Posterior vena cava (tissue), 2 donors: ENCODE measurements around the gene KATNB1. TPM values are rescaled to one million over a fixed set of nuclear protein-coding genes. Genes with fewer than 3 reads are reported as not detected.
"Not testable (repeated sequence)": the region's sequence is repeated elsewhere in the genome, so short reads cannot be mapped to it uniquely, and the experiment has no call there.

Experiments used
- DNase-seq: peaks from one replicate; pipeline ENCODE4 v3.0.0-alpha.2; 2020; ENCODE audit warnings: low spot score
- intact Hi-C, 2 donors: fragments of 100-400 bp; cut with DNase I; formaldehyde crosslinking; loops; one replicate each; pipeline versions ENCODE4 v1.14.1 to v1.14.2; 2022 to 2023
- total RNA-seq, 2 donors: library from RNA; stranded (reverse); fragmentation: NEBNext Ultra II Directional; extraction: Animal tissue kit (Norgen Biotek cat#: 25700); gene quantifications; one replicate each; pipeline ENCODE4 v1.2.1, GENCODE V29; 2021
- donor health status: DM: yes; HTN: yes; CAD: no.
- donor health status: DM: yes; HTN: yes; CAD: no.

The KATNB1 gene
- total RNA-seq, 2 donors from 2014 or later, result 9.1 to 12.8 TPM

- DNase-seq, result no peak
- intact Hi-C loops, result no loop called here
These were observed 3.3 kb downstream of the KATNB1 start for GRCh38 chr16:57738844-57739243.

DNA sequence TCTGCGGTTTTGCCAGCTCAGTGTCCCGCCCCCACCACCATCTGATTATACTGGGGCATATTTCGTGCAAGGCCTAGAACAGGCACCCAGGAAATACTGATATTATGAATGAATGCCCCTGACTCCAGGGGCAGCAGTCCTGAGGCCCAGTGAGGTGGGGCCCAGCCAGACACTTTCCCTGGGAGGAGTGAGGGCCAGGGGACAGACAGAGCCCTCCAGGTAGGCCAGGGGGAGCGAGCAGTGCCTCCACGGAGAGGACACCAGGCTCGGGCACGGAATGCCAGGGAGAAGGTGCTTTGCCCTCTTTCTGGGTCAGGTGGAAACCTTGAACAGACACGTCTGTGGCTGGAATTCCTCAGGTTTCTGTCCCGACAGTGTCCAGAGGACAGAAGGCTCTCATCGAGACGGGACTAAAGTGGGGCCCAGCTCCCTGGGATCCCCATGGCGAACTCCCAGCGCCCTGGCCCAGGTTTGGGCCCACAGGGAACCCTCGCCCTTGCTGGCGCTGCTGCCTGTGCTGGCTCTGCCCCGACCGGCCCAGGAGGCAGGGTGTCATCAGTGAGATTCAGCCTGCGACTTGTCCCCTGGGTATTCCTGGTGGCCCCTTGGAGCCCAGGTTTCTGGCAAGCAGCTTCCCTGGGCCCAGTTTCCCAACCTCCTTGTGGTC lies 4.3 kb downstream of the KATNB1 start:
- intact Hi-C loops, result loop anchor here in 1 of 2 donors (5.0 kb wide), 1 partner anchor 442 kb away; no protein-coding TSS in a partner anchor
- no peak for DNase-seq

- no peak for DNase-seq
- intact Hi-C loops, result loop anchor here in 1 of 2 donors (5.0 kb wide), 1 partner anchor 442 kb away; no protein-coding TSS in a partner anchor
These were observed 5.0 kb downstream of the KATNB1 start for GRCh38 chr16:57740423-57741071.

- intact Hi-C loops, result loop anchor here in 1 of 2 donors (5.0 kb wide), 1 partner anchor 441 kb away; no protein-coding TSS in a partner anchor
- DNase-seq, result no peak
These were observed 6.2 kb downstream of the KATNB1 start for GRCh38 chr16:57741660-57742191.

DNA sequence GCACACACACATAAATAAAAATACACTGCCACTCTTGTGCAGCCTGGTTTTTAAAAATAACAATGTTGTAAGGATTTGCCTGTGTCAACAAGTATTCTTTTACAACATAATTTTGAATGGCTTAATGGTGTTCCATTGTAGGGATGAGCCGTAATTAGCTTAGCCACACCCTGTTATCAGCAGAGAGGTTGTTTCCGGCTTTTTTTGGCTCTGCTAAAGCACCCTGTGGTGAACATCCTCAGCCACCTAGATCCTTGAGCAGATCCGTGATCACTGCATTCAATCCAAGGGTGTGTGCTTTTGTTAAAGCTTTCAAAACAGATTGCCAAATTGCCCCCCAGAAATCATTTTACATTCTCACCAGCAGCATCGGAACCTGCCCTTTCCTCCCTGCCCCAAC lies 7.0 kb downstream of the KATNB1 start:
- intact Hi-C loops, result loop anchor here in 1 of 2 donors (5.0 kb wide), 1 partner anchor 440 kb away; no protein-coding TSS in a partner anchor
- DNase-seq, result no peak

DNA sequence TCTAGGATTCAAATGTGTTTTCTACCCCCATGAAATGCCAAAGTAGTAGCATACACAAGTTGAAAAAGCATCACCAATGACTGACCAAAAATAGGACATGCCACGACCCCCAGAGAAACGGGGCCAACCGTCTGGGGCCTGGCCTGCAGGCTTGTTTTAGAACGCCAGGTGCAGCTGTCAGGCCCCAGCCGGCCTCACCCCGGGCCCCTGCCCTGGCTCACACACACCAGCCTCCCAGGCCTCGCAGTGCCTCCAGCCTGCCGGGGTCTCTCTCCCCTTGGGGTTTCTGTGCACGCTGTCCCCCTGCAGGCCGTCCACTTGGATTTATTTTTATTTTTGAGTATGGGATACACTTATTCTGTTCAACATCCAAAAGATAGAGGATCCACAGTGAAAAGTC lies 7.9 kb downstream of the KATNB1 start:
- no peak for DNase-seq
- intact Hi-C loops, result loop anchor here in 1 of 2 donors (5.0 kb wide), 1 partner anchor 439 kb away; no protein-coding TSS in a partner anchor

DNA sequence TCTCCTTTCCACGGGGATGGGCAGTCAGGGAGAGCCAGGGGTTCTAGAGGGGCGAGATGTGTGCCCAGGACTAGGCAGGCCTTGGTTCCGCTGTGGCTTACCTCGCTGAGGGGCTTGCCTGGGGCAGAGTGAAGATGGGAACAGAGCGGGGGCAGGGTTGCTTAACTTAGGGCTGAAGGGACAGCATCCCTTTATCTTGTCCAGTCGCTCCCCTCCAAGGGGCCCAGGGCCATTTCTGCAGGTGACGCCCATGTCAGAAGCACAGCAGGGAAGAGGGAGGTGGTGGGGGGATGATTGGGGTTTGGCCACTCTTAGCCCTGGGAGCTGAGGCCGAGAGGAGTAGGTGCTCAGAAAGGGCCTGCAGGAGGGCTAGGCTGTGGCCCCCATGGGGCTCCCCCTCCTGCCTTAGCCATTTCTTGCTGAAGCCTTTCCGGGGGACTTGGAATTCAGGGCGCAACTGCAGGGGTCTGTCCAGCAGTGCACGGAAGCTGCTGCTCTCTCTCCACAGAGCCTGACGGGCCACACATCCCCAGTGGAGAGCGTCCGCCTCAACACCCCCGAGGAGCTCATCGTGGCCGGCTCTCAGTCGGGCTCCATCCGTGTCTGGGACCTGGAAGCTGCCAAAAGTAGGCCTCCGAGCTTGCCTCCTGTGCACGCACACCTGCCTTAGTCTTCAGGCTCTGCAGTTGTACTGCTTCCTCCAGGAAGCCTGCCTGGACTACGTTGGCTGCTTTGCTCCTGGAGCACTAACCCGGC lies 8.5 kb downstream of the KATNB1 start:
- peak; percentile 74 for DNase-seq
- intact Hi-C loops, result loop anchor here in 1 of 2 donors (5.0 kb wide), 1 partner anchor 438 kb away; no protein-coding TSS in a partner anchor

- no peak for DNase-seq
- intact Hi-C loops, result loop anchor here in 1 of 2 donors (5.0 kb wide), 1 partner anchor 438 kb away; no protein-coding TSS in a partner anchor
These were observed 9.0 kb downstream of the KATNB1 start for GRCh38 chr16:57744642-57744903.

DNA sequence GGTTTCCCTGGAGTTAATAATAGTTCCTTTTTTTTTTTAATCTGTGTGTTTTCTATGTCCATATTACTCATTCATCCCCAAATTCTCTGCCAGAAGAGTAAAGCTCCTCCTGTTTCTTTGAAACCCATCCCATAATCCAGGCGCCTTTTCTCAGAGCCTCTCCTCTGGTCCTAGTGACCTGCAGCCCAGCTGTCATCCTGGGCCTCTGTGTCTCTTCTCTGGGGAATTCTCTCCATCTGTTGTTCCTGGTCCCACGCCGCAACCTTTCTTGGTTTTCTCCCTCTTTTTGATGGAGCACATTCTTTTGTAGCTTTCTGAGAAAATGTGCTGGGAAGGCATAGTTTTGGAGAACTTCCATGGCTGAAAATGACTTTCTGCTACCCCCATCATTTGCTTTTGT lies 10.2 kb downstream of the KATNB1 start:
- intact Hi-C loops, result no loop called here
- DNase-seq, result no peak

DNA sequence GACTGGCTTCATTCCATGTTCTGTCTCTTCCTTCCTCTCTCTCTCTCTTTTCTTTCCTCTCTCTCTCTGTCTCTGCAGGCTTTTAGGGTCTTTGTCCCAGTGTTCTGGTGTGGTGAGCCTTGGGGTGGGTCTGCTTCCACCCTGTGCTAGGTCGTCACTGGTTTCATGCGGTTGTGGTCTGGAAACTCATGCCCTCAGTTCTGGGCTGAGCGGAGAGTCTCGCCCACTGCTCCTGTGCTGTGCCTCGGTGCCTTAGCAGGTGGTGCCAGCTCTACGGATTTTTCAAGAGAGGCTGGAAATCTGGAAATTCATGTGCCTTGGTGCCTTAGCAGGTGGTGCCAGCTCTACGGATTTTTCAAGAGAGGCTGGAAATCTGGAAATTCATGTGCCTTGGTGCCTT lies 10.7 kb downstream of the KATNB1 start:
- DNase-seq, intact Hi-C loops: not testable (repeated sequence)

- intact Hi-C loops, result no loop called here
- DNase-seq, result no peak
These were observed 11.5 kb downstream of the KATNB1 start for GRCh38 chr16:57747091-57747490.

- DNase-seq, result no peak
- intact Hi-C loops, result no loop called here
These were observed 11.9 kb downstream of the KATNB1 start for GRCh38 chr16:57747496-57747895.

- no peak for DNase-seq
- intact Hi-C loops, result no loop called here
These were observed 12.4 kb downstream of the KATNB1 start for GRCh38 chr16:57747996-57748395.

GRCh38 chr16:57748596-57748995 lies 13.0 kb downstream of the KATNB1 start:
- no peak for DNase-seq
- intact Hi-C loops, result no loop called here

DNA sequence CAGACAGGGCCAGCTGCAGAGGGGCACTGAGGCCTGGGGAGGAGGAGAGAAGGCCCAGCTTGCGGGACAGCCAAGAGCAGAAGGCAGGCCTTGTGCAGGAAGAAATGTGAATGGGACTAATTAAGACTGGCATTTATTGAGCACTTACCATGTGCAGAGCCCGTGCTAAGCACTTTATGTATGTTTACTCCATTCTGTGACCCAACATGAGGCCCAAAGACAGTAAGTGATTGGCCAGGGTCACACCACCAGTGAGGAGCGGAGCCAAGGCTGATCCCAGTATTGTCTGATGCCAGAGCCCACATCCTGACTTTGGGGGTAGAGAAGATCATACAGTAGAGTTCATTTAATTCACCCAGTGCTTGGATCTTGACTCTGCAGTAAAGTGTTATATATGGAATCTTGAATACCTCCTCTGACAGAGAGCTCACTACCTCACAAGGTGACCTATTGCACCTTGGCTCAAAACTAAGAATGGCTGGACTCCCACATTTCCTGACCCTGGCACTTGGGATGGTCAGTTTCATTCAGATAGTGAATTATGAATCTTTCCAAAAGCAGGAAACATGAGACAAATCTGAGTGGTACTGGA lies 13.6 kb downstream of the KATNB1 start:
- intact Hi-C loops, result no loop called here
- DNase-seq, result no peak

DNA sequence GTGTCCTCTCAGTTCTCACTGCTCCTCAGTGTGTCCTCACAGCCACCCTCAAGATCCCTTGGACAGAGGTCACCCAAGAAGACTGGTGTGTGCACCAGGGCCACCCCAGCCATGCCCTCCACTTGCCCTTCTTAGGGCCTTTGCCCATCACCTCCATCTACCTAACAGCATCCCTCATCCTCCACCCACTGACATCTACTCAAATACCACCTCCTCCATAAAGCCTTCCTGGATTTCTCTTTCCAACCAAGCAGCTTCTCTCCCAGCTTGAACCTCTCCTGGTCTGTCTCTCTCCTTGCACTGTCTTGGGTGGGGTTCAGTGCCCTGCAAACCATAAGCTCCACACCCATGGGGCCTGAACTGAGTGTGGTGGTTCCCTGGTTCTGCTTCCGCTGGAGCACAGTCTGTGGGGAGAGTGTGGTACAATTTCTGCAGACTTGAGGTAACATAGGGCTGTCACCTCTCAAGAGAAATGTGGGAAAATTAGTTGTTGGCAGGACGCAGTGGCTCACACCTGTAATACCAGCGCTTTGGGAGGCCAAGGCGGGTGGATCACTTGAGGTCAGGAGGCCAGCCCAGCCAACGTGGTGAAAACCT lies 14.4 kb downstream of the KATNB1 start:
- DNase-seq, result no peak
- intact Hi-C loops, result loop anchor here in 1 of 2 donors (10.0 kb wide), 1 partner anchor 255 kb away; the partner anchor contains the start of genes USB1 and ZNF319

DNA sequence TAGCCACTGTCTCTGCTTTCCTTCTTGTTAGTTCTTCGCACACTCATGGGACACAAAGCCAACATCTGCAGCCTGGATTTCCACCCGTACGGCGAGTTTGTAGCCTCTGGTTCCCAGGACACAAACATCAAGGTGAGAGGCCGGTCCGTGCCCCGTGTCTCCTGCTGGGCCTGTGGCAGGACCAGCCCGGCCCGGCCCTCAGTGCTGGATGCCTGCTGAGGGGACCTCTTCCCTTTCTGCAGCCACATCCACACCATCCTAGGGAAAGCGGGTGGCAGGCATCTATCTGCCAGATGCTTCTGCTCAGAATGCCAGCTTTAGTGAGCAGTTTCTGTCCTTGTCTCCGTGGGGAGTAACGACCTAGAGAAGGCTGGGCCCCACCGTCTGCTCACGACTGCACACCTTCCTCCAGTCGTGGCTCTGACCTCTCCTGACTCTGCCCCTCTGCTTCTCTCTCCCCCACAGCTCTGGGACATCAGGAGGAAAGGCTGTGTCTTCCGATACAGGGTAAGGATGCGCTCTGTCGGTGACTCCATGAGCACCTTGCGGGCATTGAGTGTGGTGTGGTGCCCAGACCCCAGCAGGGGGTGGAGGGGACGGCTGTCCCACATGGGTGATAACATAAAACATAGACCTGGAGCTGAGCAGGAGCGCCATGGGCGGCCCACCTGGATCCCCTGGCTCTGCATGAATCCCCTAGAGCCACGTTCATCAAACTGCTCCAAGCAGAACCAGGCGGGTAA lies 15.4 kb downstream of the KATNB1 start:
- intact Hi-C loops, result loop anchor here in 1 of 2 donors (10.0 kb wide), 1 partner anchor 254 kb away; the partner anchor contains the start of genes USB1 and ZNF319
- no peak for DNase-seq

DNA sequence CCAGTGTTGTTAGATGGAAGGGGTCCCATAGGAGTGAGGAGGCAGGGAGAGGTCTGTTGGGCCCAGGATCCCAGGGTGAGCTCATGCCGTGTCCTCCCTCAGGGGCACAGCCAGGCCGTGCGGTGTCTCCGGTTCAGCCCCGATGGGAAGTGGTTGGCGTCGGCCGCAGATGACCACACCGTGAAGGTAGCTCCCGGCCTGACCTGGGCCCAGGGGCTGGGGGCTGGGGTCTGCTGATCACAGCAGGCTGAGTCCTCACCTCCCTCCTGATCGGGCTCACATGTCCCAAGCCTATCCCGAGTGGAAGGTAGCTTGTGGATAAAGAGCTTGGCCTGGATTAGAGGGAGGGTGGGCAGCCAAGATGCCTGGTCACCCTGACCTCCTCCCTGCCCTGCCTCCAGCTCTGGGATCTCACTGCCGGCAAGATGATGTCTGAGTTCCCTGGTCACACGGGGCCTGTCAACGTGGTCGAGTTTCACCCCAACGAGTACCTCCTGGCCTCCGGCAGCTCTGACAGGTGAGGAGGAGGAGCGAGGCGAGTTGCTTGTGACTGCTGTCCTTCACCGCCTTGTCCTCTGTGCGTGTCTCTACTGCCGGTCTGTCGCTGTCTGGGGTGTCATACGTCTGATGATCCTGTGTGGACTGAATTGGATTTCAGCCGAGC lies 16.1 kb downstream of the KATNB1 start:
- intact Hi-C loops, result loop anchor here in 1 of 2 donors (10.0 kb wide), 1 partner anchor 253 kb away; the partner anchor contains the start of genes USB1 and ZNF319

More for the DNA sequence above, 16.1 kb downstream of the KATNB1 start:
- DNase-seq, result no peak
